ENCODE data around the gene PAK1.

Gene PAK1

GRCh38 chr11:77473801-77474683 is at the start of gene PAK1:
Gene PAK1, minus strand, starts transcription at chr11:77474094. Its CDS starts 81,574 bp downstream, at chr11:77392520.
- peak; percentile 90 for ATAC-seq
- TF ChIP-seq ARNTL (CRISPR knock-in tag; IDR thresholded peaks at IDR 0.05; ENCODE audit: borderline replicate concordance, low read depth) (peak; percentile 18; the same call in 1 of the 2 replicates), ISL1 (CRISPR knock-in tag; IDR thresholded peaks at IDR 0.05) (no peak), ZNF8 (CRISPR knock-in tag; IDR thresholded peaks at IDR 0.05) (no peak), ZC3H10 (CRISPR knock-in tag; IDR thresholded peaks at IDR 0.05) (no peak), TOX (CRISPR knock-in tag; IDR thresholded peaks at IDR 0.05; ENCODE audit: borderline replicate concordance) (no peak), TSHZ2 (CRISPR knock-in tag; IDR thresholded peaks at IDR 0.05) (peak; percentile 84), ZNF565 (CRISPR knock-in tag; conservative IDR thresholded peaks at IDR 0.05; ENCODE audit: low read depth) (peak; percentile 95; the same call in 1 of the 2 replicates), ZFP30 (CRISPR knock-in tag; IDR thresholded peaks at IDR 0.05) (peak; percentile 66; the same call in 1 of the 2 replicates), ZFP3 (CRISPR knock-in tag; IDR thresholded peaks at IDR 0.05) (peak; percentile 86), RARB (CRISPR knock-in tag; IDR thresholded peaks at IDR 0.05) (no peak), BACH2 (CRISPR knock-in tag; IDR thresholded peaks at IDR 0.05; ENCODE audit: borderline replicate concordance) (peak; percentile 91; the same call in 1 of the 2 replicates), TCF4 (CRISPR knock-in tag; IDR thresholded peaks at IDR 0.05; ENCODE audit: borderline replicate concordance) (no peak), PATZ1 (CRISPR knock-in tag; IDR thresholded peaks at IDR 0.05; ENCODE audit: borderline replicate concordance) (no peak), POU6F1 (CRISPR knock-in tag; IDR thresholded peaks at IDR 0.05; ENCODE audit: borderline replicate concordance, low read depth) (no peak), OSR1 (CRISPR knock-in tag; IDR thresholded peaks at IDR 0.05) (no peak), PPARA (CRISPR knock-in tag; IDR thresholded peaks at IDR 0.05; ENCODE audit: borderline replicate concordance) (peak; percentile 96), CREB5 (CRISPR knock-in tag; IDR thresholded peaks at IDR 0.05; ENCODE audit: low read depth) (peak; percentile 77), ESRRG (CRISPR knock-in tag; IDR thresholded peaks at IDR 0.05) (no peak), CSRNP3 (CRISPR knock-in tag; IDR thresholded peaks at IDR 0.05) (0 out of 2 replicates have a peak, but pooled peaks have one; percentile 34), GLIS3 (CRISPR knock-in tag; IDR thresholded peaks at IDR 0.05) (no peak), ZNF70 (CRISPR knock-in tag; IDR thresholded peaks at IDR 0.05) (0 out of 2 replicates have a peak, but pooled peaks have one; percentile 53), CSDC2 (CRISPR knock-in tag; IDR thresholded peaks at IDR 0.05) (peak; percentile 93; the same call in 1 of the 2 replicates), SNAI2 (CRISPR knock-in tag; IDR thresholded peaks at IDR 0.05) (peak; percentile 56; the same call in 1 of the 2 replicates)

Measured in SK-N-SH treated with all-trans-retinoic acid at 6 μM for 48 hours (cell line).